ENCODE measurements around the gene IYD.

- TF ChIP-seq FOXK2 (IDR thresholded peaks at IDR 0.05) (no peak), SUZ12 (IDR thresholded peaks at IDR 0.05) (no peak), SP1 (IDR thresholded peaks at IDR 0.05) (no peak), FOXM1 (IDR thresholded peaks at IDR 0.05; ENCODE audit: borderline replicate concordance) (no peak), TARDBP (IDR thresholded peaks at IDR 0.05) (no peak), BHLHE40 (IDR thresholded peaks at IDR 0.05; ENCODE audit: borderline replicate concordance) (no peak), NFRKB (IDR thresholded peaks at IDR 0.05) (no peak), LEF1 (IDR thresholded peaks at IDR 0.05; ENCODE audit: borderline replicate concordance) (no peak), CTBP1 (IDR thresholded peaks at IDR 0.05; ENCODE audit: borderline replicate concordance) (no peak), FOXA1 (IDR thresholded peaks at IDR 0.05) (no peak), PKNOX1 (IDR thresholded peaks at IDR 0.05) (no peak), ARNT (IDR thresholded peaks at IDR 0.05) (no peak), HDGF (IDR thresholded peaks at IDR 0.05; ENCODE audit: borderline replicate concordance) (no peak)
These were observed at the start of gene IYD for GRCh38 chr6:150368762-150369161.

Data from HEK293T (cell line).